Neutrophil (primary cell): ENCODE data around the gene MARK4.

Experiments used
- H3K27ac ChIP-seq: fragments of 200-600 bp; sonication (generic); 2 replicates; pipeline ENCODE4 v1.5.1; 2016; ENCODE audit warnings: mild to moderate bottlenecking, moderate library complexity
- H3K27me3 ChIP-seq: fragments of 200-600 bp; sonication (generic); 2 replicates; pipeline ENCODE4 v1.6.0; 2016; ENCODE audit warnings: mild to moderate bottlenecking
- H3K36me3 ChIP-seq: fragments of 200-600 bp; sonication (generic); 2 replicates; pipeline ENCODE4 v1.5.1; 2017
- H3K4me1 ChIP-seq, 2 experiments: fragments of 200-600 bp in 1 of 2; sonication (generic) in 1 of 2; 1 replicate in 1 of 2; 2 replicates in 1 of 2; pipeline versions ENCODE4 v1.5.1 to v1.6.1; 2013 to 2016; ENCODE audit warnings: low read depth in 1 of 2, low read length in 1 of 2, mild to moderate bottlenecking in 1 of 2, moderate library complexity in 1 of 2; ENCODE audit not compliant: control insufficient read depth in 1 of 2, insufficient read depth in 1 of 2
- H3K4me3 ChIP-seq, 2 experiments: fragments of 200-600 bp in 1 of 2; sonication (generic) in 1 of 2; 1 replicate in 1 of 2; 2 replicates in 1 of 2; pipeline ENCODE4 v1.5.1; 2013 to 2016; ENCODE audit warnings: low read depth in 1 of 2, low read length in 1 of 2, mild to moderate bottlenecking in 1 of 2, moderate library complexity in 1 of 2
- H3K9me3 ChIP-seq: fragments of 200-600 bp; sonication (generic); 2 replicates; pipeline ENCODE4 v1.5.1; 2016
- TF ChIP-seq, protein P1 (sequence below): fragments of 200-600 bp; sonication (generic); IDR thresholded peaks from 2 replicates; pipeline ENCODE4 v1.5.1; 2016; ENCODE audit warnings: antibody characterized with exemption

The MARK4 gene

DNA sequence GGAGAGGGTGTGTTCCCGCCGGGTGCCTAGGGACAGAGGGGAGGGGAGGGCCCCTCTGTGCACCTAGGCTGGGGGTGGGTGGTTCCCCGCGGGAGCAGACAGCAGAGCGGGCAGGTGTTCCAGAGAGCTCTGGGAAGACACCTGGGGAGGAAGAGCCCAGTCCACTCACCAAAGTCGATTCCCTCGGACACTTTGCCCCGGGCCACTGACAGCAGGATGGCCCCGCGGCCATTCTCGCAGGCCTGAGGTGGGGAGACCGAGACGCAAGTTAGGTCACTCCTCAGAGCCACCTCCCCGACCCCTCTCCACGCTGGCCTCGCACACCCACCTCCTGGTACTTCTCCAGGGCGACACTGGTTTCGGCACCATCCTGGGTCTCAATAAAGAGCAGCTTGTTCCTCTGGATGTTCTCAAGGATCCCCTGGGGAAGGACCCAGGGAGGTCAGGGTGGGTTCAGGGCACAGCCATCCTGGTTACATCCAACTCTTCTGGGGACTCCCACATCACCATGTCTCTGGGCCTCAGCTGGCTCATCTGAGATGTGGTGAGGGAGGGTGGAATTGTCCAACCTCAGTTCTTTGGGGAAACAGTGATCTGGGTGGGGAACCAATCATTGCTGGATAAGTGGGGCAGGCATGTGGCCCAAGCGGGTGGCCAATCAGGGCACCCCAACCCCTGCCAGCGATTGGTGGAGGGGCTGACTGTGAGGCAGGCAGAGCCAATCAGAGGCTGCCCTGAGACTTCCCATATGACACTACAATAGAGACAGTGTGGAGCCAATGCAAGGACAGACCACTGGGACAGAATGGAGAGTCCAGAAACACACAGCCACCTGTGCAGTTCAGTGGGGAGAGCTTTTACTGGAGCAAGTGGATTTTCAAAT, 102.1 kb downstream of the MARK4 start:
- H3K27me3 ChIP-seq, result no peaks in the 10 kb centered on the region
- H3K36me3 ChIP-seq, result peaks cover 26% of the 10 kb centered on the region
- no peak overlapping the region for H3K27ac ChIP-seq
- no peak overlapping the region for H3K4me3 ChIP-seq
- no peaks in the 10 kb centered on the region for H3K9me3 ChIP-seq
- TF ChIP-seq, protein P1, sequence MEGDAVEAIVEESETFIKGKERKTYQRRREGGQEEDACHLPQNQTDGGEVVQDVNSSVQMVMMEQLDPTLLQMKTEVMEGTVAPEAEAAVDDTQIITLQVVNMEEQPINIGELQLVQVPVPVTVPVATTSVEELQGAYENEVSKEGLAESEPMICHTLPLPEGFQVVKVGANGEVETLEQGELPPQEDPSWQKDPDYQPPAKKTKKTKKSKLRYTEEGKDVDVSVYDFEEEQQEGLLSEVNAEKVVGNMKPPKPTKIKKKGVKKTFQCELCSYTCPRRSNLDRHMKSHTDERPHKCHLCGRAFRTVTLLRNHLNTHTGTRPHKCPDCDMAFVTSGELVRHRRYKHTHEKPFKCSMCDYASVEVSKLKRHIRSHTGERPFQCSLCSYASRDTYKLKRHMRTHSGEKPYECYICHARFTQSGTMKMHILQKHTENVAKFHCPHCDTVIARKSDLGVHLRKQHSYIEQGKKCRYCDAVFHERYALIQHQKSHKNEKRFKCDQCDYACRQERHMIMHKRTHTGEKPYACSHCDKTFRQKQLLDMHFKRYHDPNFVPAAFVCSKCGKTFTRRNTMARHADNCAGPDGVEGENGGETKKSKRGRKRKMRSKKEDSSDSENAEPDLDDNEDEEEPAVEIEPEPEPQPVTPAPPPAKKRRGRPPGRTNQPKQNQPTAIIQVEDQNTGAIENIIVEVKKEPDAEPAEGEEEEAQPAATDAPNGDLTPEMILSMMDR, result no peak
- H3K4me1 ChIP-seq, result no peaks in the 10 kb centered on the region

DNA sequence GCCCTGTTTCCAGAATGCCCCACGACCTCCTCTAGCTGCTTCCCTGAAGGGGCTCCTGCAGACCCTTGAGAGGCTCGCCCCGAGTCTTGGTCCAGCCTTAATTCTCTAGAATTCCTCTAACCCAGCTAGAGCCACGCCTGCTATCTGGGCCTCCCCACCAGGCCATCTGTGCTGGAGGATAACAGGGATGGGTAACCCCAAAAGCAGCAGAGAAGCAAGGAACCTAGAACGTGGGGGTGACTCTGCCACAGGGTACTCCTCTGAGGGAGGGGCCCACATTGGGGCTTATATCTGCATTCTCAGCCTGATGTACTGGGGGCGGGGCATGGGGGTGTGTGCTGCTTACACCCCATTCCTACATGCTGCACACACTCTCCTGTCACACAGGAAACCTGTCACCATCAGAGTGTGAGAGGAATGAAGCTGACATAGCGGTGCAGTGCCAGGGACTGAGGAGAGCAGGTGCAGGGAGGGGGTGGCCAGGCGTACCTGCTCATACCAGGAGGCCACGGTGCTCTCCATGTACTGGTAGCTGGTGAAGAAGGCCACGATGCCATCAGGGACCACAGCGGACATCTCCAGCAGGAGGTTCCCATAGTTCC, 103.3 kb downstream of the MARK4 start:
- Histone ChIP-seq H3K36me3 (peaks cover 26% of the 10 kb centered on the region), H3K9me3 (no peaks in the 10 kb centered on the region), H3K4me3 (no peak overlapping the region), H3K4me1 (no peaks in the 10 kb centered on the region), H3K27ac (no peak overlapping the region), H3K27me3 (no peaks in the 10 kb centered on the region)
- TF ChIP-seq, protein P1, result no peak
